OCI-LY7 (cell line): ENCODE results near the gene RBM17.
"Not testable (repeated sequence)": the region's sequence is repeated elsewhere in the genome, so short reads cannot be mapped to it uniquely, and the experiment has no call there.

Experiments used
- CTCF ChIP-seq: fragments of 200-600 bp; sonication (generic); conservative IDR thresholded peaks from 2 replicates; pipeline ENCODE4 v1.5.1; 2014; ENCODE audit warnings: mild to moderate bottlenecking, antibody characterized with exemption, low read length, moderate library complexity, mixed read lengths
- EZH2phosphoT487 ChIP-seq: fragments of 200-600 bp; sonication (generic); IDR thresholded peaks from 2 replicates; pipeline ENCODE4 v1.6.1; 2018; ENCODE audit warnings: low read depth, borderline replicate concordance, mild to moderate bottlenecking, mixed run types, antibody characterized with exemption, low read length, moderate library complexity, mixed read lengths

GRCh38 chr10:6064726-6065125, 24.1 kb upstream of the RBM17 start:
- TF ChIP-seq CTCF, EZH2phosphoT487: not testable (repeated sequence)
